CD4-positive, alpha-beta T cell treated with Interleukin-15 for 1 hour (primary cell): ENCODE data around the gene TIMP1.

Source experiments
- DNase-seq: peaks from one replicate; pipeline ENCODE4 v3.0.0-alpha.2; 2020

The TIMP1 gene

GRCh38 chrX:47608130-47608810 lies 26.0 kb downstream of the TIMP1 start:
- DNase-seq: no peak

GRCh38 chrX:47610511-47610910 lies 28.3 kb downstream of the TIMP1 start:
- DNase-seq: no peak

DNA sequence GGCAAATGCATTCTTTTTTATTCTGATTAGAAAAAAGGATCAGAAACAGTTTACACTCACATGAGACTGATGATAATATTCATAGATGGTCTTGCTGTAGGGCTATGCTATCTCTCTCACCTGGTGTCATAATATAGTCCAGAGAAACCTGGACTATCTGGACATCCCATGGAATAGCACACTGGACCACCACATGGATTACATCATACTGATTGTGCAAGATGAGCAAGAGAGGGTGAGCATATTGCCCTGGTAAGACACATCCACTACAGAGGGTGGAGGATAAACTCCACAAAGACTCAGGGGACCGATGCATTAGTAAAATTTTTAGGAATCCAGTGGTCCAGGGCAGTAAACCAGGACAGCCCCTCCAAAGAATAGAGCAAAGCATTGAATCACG lies 29.3 kb downstream of the TIMP1 start:
- DNase-seq: no peak

- no peak for DNase-seq
Measured at GRCh38 chrX:47611926-47612325, 29.7 kb downstream of the TIMP1 start.

GRCh38 chrX:47612418-47612817 lies 30.2 kb downstream of the TIMP1 start:
- no peak for DNase-seq

DNA sequence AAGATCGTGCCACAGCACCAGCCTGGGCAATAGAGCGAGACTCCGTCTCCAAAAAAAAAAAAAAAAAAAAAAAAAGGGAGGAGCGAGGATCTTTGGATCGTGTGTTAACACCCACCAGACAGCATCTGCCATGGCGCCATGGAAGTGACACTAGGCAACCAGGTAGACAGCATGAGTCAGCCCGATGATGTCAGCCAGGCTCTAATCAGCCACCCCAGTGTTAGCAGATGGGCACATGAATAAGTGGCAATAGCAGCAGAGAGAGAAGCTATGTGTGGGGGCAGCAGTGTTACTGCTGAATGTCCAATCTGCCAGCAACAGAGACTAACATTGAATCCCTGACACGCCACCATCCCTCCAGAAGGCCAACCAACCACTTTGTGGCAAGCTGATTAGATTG lies 30.8 kb downstream of the TIMP1 start:
- DNase-seq: no peak

DNA sequence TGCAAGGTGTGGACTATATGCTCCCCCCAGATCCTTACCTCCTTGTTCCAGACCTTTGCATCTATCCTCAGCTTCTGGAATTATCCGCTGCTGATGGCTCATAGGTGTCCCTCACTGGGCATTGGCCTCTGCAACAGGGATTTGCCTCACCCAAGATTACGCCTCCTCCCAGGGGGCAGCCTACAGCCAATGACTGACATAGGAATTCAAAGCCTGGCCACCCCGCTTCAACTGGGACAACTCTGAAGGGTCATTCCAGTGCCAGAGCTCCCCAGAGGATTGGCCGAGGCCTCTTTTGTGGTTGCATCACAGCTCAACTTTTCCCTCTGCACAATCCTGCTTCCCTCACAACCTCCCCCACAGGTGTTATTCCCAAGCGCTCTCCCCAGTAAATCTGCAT lies 32.4 kb downstream of the TIMP1 start:
- no peak for DNase-seq

GRCh38 chrX:47618923-47619485 lies 36.8 kb downstream of the TIMP1 start:
- no peak for DNase-seq

DNA sequence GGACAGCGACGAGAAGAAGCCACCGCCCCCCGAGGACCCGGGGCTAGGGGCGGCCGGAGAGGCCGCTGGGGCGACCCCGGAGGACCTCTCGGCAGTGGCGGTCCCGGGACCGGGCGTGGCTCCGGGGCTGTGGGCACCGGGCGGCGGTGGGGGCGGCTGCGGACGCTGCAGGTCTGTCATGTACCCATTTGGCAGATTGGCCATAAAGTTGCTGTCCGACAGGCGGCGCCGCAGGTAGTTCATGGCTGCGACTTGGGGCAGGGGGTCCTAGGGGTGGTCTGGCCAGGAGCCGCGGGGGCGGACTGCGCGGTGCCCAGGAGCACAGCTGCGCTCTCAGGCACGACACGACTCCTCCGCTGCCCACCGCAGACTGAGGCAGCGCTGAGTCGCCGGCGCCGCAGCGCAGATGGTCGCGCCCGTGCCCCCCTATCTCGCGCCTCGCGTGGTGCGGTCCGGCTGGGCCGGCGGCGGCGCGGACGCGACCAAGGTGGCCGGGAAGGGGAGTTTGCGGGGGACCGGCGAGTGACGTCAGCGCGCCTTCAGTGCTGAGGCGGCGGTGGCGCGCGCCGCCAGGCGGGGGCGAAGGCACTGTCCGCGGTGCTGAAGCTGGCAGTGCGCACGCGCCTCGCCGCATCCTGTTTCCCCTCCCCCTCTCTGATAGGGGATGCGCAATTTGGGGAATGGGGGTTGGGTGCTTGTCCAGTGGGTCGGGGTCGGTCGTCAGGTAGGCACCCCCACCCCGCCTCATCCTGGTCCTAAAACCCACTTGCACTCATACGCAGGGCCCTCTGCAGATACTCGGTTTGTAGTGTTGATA lies 37.5 kb downstream of the TIMP1 start, which contains the start of gene SYN1:
SYN1 (minus strand) TSS at position 372 of the 817 bp plus-strand sequence; CDS start at position 243, 129 bp downstream.
- DNase-seq: peak; percentile 85

DNA sequence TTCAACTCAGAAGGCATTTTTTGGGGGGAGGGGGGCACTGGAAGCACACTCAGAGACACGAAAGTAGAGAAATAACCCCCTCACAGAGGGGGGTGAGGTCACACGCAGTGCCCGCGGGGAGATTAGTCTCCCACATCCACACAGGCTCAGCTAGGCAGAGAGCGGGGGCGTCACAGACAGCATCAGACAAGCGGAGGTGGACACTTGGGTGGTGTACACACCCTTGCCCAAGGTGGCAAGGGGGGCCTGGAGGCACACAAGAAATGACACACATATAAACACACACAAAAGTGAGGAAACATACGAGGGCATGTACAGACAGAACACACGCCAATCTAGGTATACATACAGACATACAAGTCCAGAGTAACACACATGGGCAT lies 38.1 kb downstream of the TIMP1 start:
- DNase-seq: no peak

GRCh38 chrX:47621851-47622250 lies 39.6 kb downstream of the TIMP1 start:
- DNase-seq: no peak

DNA sequence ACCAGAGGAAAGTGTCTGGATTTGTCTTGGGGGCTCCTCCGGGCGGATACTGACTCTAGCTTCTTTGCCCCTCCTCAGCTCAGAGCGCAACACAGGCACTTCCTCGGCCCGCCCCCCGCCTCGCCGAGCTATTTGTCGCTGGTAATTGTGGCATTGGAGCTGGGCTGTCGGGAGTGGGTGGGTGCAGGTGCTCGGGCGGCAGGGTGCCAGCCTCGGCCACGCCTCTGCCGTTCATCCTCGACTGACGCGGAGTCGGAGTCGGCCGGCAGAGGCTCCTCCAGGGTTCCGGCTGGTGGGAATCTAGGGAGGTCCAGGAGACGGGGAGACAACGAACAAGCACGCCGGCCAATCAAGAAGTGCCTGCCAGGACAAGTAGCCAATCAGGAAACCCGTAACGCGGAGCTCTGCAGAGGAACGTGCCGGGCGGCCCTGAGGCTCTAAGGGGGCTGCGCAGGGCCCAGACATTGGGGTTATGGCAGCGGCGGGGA lies 41.3 kb downstream of the TIMP1 start:
- peak; percentile 38 for DNase-seq

- DNase-seq: no peak
Measured at GRCh38 chrX:47625365-47625764, 43.1 kb downstream of the TIMP1 start.

GRCh38 chrX:47628982-47629381 lies 46.7 kb downstream of the TIMP1 start:
- no peak for DNase-seq

GRCh38 chrX:47629419-47630200 lies 47.4 kb downstream of the TIMP1 start, which contains the start of gene CFP:
CFP (minus strand) TSS chrX:47629930; CDS start chrX:47629844, 86 bp downstream.
- peak; percentile 43 for DNase-seq

DNA sequence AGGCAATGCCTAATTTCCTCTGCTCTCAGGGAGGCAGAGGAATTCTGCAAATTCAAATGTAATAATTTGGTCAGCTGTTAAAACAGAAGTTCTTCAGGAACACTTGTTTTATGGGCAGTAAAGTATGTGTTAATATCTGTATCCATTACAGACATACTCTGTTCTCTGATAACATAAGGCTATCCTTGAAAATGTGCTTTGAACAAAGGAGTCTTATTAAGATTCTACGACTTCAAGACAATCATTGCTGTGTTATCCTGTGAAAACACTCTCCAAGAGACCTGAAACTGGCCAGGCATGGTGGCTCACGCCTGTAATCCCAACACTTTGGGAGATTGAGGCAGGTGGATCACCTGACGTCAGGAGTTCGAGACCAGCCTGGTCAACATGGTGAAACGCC lies 49.4 kb downstream of the TIMP1 start:
- no peak for DNase-seq

GRCh38 chrX:47632666-47633065 lies 50.4 kb downstream of the TIMP1 start:
- peak; percentile 48 for DNase-seq

- DNase-seq: peak; percentile 63
Measured at GRCh38 chrX:47633689-47634590, 51.7 kb downstream of the TIMP1 start.

GRCh38 chrX:47634871-47635575 lies 52.8 kb downstream of the TIMP1 start:
- no peak for DNase-seq
